Heart left ventricle (tissue), 16 donors: ENCODE measurements around the gene HOXD10. TPM values are rescaled to one million over a fixed set of nuclear protein-coding genes. Genes with fewer than 3 reads are reported as not detected.

Source experiments
- ATAC-seq, 4 donors: fragments of 200-7000 bp; cut with Tn5 transposase; one replicate each; pipeline ENCODE4 v1.9.1; 2020 to 2022; ENCODE audit warnings: moderate library complexity in 4 of 4, mild to moderate bottlenecking in 3 of 4, moderate number of reproducible peaks in 1 of 4
- DNase-seq, 5 donors: peaks; one replicate each; pipeline ENCODE4 v3.0.0-alpha.2; 2020
- H3K27ac ChIP-seq, 12 donors: fragments of 200-600 bp; sonication (generic) in 4 of 12; one replicate each; pipeline versions ENCODE4 v1.5.0 to v1.8.0; 2016 to 2022; ENCODE audit warnings: mild to moderate bottlenecking in 2 of 12
- H3K27me3 ChIP-seq, 9 donors: fragments of 200-600 bp; sonication (generic) in 2 of 9; one replicate each; pipeline versions ENCODE4 v1.5.1 to v1.8.0; 2016 to 2022; ENCODE audit warnings: mild to moderate bottlenecking in 3 of 9
- H3K36me3 ChIP-seq, 9 donors: fragments of 200-600 bp; sonication (generic) in 2 of 9; one replicate each; pipeline versions ENCODE4 v1.5.0 to v1.8.0; 2018 to 2022; ENCODE audit warnings: mild to moderate bottlenecking in 2 of 9
- H3K4me1 ChIP-seq, 12 donors: fragments of 200-600 bp; sonication (generic) in 4 of 12; one replicate each; pipeline versions ENCODE4 v1.5.0 to v1.8.0; 2016 to 2022; ENCODE audit warnings: mild to moderate bottlenecking in 3 of 12
- H3K4me3 ChIP-seq, 12 donors: fragments of 200-600 bp; sonication (generic) in 4 of 12; one replicate each; pipeline versions ENCODE4 v1.5.0 to v1.8.0; 2017 to 2022; ENCODE audit warnings: mild to moderate bottlenecking in 9 of 12, moderate library complexity in 4 of 12
- H3K9me3 ChIP-seq, 12 donors: fragments of 200-600 bp; sonication (generic) in 4 of 12; one replicate each; pipeline versions ENCODE4 v1.5.0 to v1.8.0; 2016 to 2022; ENCODE audit warnings: mild to moderate bottlenecking in 1 of 12
- POLR2A ChIP-seq, 2 donors: fragments of 450-650 bp; IDR thresholded peaks; one replicate each; pipeline ENCODE4 v1.6.1; 2017; ENCODE audit warnings: antibody characterized with exemption in 2 of 2, mild to moderate bottlenecking in 2 of 2, moderate library complexity in 2 of 2
- WGBS, 4 donors: extraction: QIAGEN DNeasy Blood & Tissue Kit in 2 of 4; methylation state at CpG; one replicate each; pipeline versions ENCODE4 v1.1.5 to v1.1.7; 2013 to 2018; 5-methylcytosine and 5-hydroxymethylcytosine counted together
- intact Hi-C, 10 donors: fragments of 100-400 bp; cut with DNase I; formaldehyde crosslinking; loops; one replicate each; pipeline versions ENCODE4 v1.11.1 to v1.14.2; 2022
- polyA plus RNA-seq, 2 donors: library from polyadenylated mRNA; stranded (reverse); fragments of 200-250 nt; gene quantifications; one replicate each; pipeline ENCODE4 v1.2.3, GENCODE V29; 2013
- total RNA-seq, 9 donors: library from RNA; depleted of rRNA in 2 of 9; stranded (reverse); fragments of >200 nt in 2 of 9; fragmentation: NEBNext Ultra II Directional in 3 of 9; extraction: Animal tissue kit (Norgen Biotek cat#: 25700) in 3 of 9; gene quantifications; one replicate each; pipeline versions ENCODE4 v1.1.0 to v1.2.4, GENCODE V29; 2016 to 2023
- TF ChIP-seq, protein P1 (sequence below), 12 donors: fragments of 200-600 bp; sonication (generic) in 4 of 12; IDR thresholded peaks; one replicate each; pipeline versions ENCODE4 v1.5.0 to v1.8.0; 2018 to 2022; ENCODE audit warnings: antibody characterized with exemption in 12 of 12, mild to moderate bottlenecking in 5 of 12
- donor health status: ischemic (EF 13 %, LVEDD 7.1; RV severe dilation, severe dysfunction).
- donor health status: healthy with polysubstance abuse.
- donor health status: DM: no; HTN: yes; CAD: no.
- donor health status: DM: no; HTN: no; CAD: no.
- donor health status: ischemic (EF 25% LVEDD 6.9; RV normal size, moderate dysfunction).
- donor health status: ischemic (EF 25% LVEDD 5.7; RV mildly dilated, moderate dysfunction).
- donor health status: healthy.
- donor health status: DM: yes; HTN: yes; CAD: no.
- donor health status: ischemic (EF 35%, LVEDD 5.7; RV mildly dilated, moderate dysfunction).
- donor health status: nonischemic (EF 11% LVEDD 7.7; RV severe dilation, severe dysfunction).
- donor health status: DM: yes; HTN: yes; CAD: no.
- donor health status: PGD.
- donor health status: ischemic (EF 29% LVEDD 5.4; RV normal size, mild dysfunction).
- donor health status: nonischemic (EF 23%, LVEDD 6.1; RV moderate dilation, normal function).

The HOXD10 gene
- total and polyA plus RNA-seq, 11 donors = 0.03 to 0.43 TPM; not detected in 9

DNA sequence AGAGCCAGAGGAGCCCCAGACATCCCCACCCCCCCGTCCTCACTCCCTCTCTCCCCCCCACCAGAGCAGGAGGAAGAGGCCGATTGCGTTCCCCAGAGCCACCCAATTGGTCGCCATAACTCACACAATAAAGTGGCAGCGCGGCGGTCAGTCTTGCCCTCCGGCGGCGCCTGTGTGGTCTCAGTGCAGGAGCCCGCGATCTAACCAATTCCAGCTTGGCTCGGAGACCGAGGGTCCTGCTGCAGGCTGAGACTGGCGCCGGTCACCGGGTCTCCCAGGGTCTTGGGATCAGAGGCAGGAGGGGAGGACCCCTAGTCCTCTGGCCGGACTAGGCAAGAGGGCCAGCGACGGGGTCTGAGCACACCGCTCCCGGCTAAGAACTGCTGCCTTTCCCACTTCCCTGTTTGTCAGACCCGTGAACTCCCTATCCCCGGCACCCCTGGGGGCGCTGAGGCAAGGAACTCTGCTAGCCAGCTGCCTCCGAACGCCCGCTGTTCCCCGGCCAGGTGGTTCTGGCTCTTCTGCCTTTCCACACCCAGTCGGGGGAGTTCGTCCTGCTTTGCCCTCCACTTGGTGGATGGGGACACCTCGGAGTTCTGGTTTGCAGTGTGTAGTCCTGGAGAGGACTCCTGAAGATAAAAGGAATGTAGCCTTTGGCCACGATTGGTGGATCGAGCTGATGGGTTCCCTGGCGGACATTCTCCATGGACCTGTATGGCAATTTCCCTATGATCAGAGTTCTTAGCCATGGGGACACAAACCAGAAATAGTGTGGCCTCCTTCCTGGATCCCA lies 18.0 kb upstream of the HOXD10 start:
- intact Hi-C loops = loop anchor here in 4 of 10 donors (5.0 to 10.0 kb wide), 3 partner anchors 844 to 896 kb away; no protein-coding TSS in a partner anchor
- DNase-seq (peak in 1 of 5 donors; percentile 14), ATAC-seq (no peak)
- H3K27me3 ChIP-seq = peaks cover 92 to 100% (median 100%) of the 10 kb centered on the region in 9 donors
- peak overlapping the region in 1 of 12 donors; percentile 86 for H3K27ac ChIP-seq
- no peaks in the 10 kb centered on the region for H3K36me3 ChIP-seq
- WGBS, 4 donors = 2 to 11% (median 5%) methylated on average over 12 to 35 of the region's 35 CpGs
- no peaks in the 10 kb centered on the region for H3K9me3 ChIP-seq
- TF ChIP-seq, protein P1, sequence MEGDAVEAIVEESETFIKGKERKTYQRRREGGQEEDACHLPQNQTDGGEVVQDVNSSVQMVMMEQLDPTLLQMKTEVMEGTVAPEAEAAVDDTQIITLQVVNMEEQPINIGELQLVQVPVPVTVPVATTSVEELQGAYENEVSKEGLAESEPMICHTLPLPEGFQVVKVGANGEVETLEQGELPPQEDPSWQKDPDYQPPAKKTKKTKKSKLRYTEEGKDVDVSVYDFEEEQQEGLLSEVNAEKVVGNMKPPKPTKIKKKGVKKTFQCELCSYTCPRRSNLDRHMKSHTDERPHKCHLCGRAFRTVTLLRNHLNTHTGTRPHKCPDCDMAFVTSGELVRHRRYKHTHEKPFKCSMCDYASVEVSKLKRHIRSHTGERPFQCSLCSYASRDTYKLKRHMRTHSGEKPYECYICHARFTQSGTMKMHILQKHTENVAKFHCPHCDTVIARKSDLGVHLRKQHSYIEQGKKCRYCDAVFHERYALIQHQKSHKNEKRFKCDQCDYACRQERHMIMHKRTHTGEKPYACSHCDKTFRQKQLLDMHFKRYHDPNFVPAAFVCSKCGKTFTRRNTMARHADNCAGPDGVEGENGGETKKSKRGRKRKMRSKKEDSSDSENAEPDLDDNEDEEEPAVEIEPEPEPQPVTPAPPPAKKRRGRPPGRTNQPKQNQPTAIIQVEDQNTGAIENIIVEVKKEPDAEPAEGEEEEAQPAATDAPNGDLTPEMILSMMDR (IDR thresholded peaks at IDR 0.05) = no peak
- no peak for TF ChIP-seq POLR2A (IDR thresholded peaks at IDR 0.05)
- H3K4me3 ChIP-seq = no peak overlapping the region
- H3K4me1 ChIP-seq = peaks cover 0 to 37% (median 16%) of the 10 kb centered on the region in 12 donors

DNA sequence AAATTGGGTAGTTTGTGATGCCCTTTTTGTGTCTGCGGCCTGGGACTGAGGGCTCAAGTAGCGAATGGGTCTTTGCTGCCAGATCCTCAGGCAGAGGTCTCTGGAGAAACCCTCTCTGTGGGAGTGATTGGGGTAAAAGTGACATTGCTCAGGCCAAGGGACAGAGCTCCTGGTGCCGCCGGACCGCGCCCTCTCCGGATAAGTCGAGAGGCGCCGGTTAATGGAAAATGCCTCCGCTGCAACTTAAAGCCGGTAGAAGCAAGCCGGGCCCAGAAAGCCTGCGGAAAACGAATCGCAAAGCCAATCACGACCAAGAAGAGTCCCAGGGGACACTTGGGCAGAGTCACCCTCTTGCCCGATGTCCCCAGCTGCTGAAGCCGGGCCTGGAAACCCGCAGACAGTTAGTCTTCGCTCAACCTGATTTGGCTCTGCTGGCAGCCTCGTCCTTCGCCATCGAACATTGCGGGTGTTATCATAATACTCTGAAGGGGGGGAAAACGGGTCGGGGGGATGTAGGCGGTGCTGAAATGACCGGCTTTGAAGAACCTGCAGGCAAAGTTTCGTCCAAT lies 17.3 kb upstream of the HOXD10 start:
- Histone ChIP-seq H3K27me3 (peaks cover 91 to 100% (median 100%) of the 10 kb centered on the region in 9 donors), H3K36me3 (no peaks in the 10 kb centered on the region), H3K4me1 (peaks cover 0 to 43% (median 16%) of the 10 kb centered on the region in 12 donors), H3K9me3 (no peaks in the 10 kb centered on the region), H3K27ac (peak overlapping the region in 1 of 12 donors; percentile 86), H3K4me3 (no peak overlapping the region)
- 5 to 8% (median 6%) methylated on average over 19 to 30 of the region's 30 CpGs for WGBS, 4 donors
- ATAC-seq (no peak), DNase-seq (peak in 1 of 5 donors; percentile 15)
- intact Hi-C loops = loop anchor here in 4 of 10 donors (5.0 to 10.0 kb wide), 3 partner anchors 844 to 897 kb away; no protein-coding TSS in a partner anchor
- TF ChIP-seq POLR2A (IDR thresholded peaks at IDR 0.05) = no peak
- TF ChIP-seq, protein P1 (IDR thresholded peaks at IDR 0.05) = no peak

DNA sequence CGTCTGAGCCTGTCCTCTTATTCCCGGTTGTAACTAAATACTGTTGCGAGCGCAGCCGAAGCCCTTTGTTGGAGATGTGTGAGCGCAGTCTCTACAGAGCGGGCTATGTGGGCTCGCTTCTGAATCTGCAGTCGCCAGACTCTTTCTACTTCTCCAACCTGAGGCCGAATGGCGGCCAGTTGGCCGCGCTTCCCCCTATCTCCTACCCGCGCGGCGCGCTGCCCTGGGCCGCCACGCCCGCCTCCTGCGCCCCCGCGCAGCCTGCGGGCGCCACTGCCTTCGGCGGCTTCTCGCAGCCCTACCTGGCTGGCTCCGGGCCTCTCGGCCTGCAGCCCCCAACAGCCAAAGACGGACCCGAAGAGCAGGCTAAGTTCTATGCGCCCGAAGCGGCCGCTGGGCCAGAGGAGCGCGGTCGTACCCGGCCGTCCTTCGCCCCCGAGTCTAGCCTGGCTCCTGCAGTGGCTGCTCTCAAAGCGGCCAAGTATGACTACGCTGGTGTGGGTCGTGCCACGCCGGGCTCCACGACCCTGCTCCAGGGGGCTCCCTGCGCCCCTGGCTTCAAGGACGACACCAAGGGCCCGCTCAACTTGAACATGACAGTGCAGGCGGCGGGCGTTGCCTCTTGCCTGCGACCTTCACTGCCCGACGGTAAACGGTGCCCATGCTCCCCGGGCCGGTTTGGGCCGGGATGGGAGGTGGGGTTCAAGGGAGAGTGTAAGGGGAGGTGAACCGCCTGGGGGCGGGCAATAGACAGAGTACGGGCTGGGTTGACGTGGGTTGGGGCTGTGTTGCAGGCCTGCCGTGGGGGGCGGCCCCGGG lies 16.6 kb upstream of the HOXD10 start, which contains the start of gene HOXD12:
Gene HOXD12 (plus strand): TSS at position 68 of the 819 bp plus-strand sequence. CDS start 7 bp downstream, at position 75.
- intact Hi-C loops = loop anchor here in 4 of 10 donors (5.0 to 10.0 kb wide), 3 partner anchors 845 to 898 kb away; no protein-coding TSS in a partner anchor
- ATAC-seq (no peak), DNase-seq (peak in 1 of 5 donors; percentile 12)
- Histone ChIP-seq H3K4me3 (no peak within 1 kb of the TSS), H3K27me3 (peaks cover 91 to 100% (median 100%) of the 10 kb centered on the region in 9 donors), H3K4me1 (peaks cover 0 to 50% (median 18%) of the 10 kb centered on the region in 12 donors), H3K27ac (peak within 1 kb of the TSS in 1 of 12 donors; percentile 86), H3K9me3 (no peaks in the 10 kb centered on the region), H3K36me3 (no peaks in the 10 kb centered on the region)
- WGBS, 4 donors = 3 to 4% (median 4%) methylated on average over 23 to 70 of the region's 70 CpGs
- TF ChIP-seq POLR2A (IDR thresholded peaks at IDR 0.05) = no peak

DNA sequence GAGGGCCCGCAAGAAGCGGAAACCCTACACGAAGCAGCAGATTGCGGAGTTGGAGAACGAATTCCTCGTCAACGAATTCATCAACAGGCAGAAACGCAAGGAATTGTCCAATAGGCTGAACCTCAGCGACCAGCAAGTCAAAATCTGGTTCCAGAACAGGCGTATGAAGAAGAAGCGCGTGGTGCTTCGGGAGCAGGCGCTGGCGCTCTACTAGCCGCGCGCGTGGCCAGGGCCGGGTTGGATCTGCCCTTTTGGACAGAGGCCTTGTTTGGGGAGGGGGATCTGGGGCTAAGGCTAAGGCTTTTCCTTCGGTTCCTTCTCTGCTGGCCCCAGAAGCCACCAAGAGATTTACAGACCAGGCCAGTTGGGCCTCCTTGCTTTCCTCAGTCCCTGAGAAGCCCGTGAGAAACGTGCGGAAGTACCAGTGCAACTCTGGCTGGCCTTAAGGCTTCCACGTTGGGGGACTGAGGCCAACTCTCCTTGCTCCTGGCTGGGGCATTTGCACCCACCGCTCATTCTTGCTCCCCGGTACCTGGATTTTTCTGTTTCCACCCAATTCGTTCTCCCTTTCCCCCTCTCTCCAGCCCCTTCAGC lies 15.9 kb upstream of the HOXD10 start:
- no peak for TF ChIP-seq POLR2A (IDR thresholded peaks at IDR 0.05)
- Histone ChIP-seq H3K27me3 (peaks cover 91 to 100% (median 100%) of the 10 kb centered on the region in 9 donors), H3K27ac (peak overlapping the region in 1 of 12 donors; percentile 67), H3K9me3 (no peaks in the 10 kb centered on the region), H3K4me3 (no peak overlapping the region), H3K36me3 (no peaks in the 10 kb centered on the region), H3K4me1 (peaks cover 0 to 52% (median 18%) of the 10 kb centered on the region in 12 donors)
- intact Hi-C loops = no loop called here
- 6 to 15% (median 8%) methylated on average over 14 to 28 of the region's 28 CpGs for WGBS, 4 donors
- peak in 1 of 5 donors; percentile 13 for DNase-seq
- ATAC-seq = no peak
